ACC112 (cell line): Measurements from ENCODE around the gene ATAD2B.
A peak's percentile ranks its signal among the peaks of the same experiment; 100 is the strongest.

Source experiments
- H2AFZ ChIP-seq: fragments of 200-600 bp; sonication (generic); one replicate; pipeline ENCODE4 v1.6.0; 2017; ENCODE audit warnings: antibody characterized with exemption, low read length; ENCODE audit not compliant: unreplicated experiment
- H3K27ac ChIP-seq: fragments of 200-600 bp; sonication (generic); 2 replicates; pipeline ENCODE4 v1.5.1; 2014; ENCODE audit warnings: low read depth, mild to moderate bottlenecking, antibody characterized with exemption, low read length, moderate library complexity
- H3K27me3 ChIP-seq: fragments of 200-600 bp; sonication (generic); 2 replicates; pipeline ENCODE4 v1.6.1; 2014; ENCODE audit warnings: mild to moderate bottlenecking, antibody characterized with exemption, low read length, moderate library complexity, mixed read lengths; ENCODE audit not compliant: insufficient read depth
- H3K36me3 ChIP-seq: fragments of 200-600 bp; sonication (generic); 2 replicates; pipeline ENCODE4 v1.6.1; 2016; ENCODE audit warnings: mild to moderate bottlenecking, antibody characterized with exemption, low read length, moderate library complexity, mixed read lengths; ENCODE audit not compliant: insufficient read depth
- H3K4me1 ChIP-seq: fragments of 200-600 bp; sonication (generic); one replicate; pipeline ENCODE4 v1.6.1; 2016; ENCODE audit warnings: low read length, mixed read lengths; ENCODE audit not compliant: insufficient read depth, unreplicated experiment, control insufficient read depth
- H3K4me3 ChIP-seq: fragments of 200-600 bp; sonication (generic); 2 replicates; pipeline ENCODE4 v1.5.1; 2014; ENCODE audit warnings: mild to moderate bottlenecking, low read depth, low read length
- H3K79me2 ChIP-seq: fragments of 200-600 bp; sonication (generic); one replicate; pipeline ENCODE4 v1.6.0; 2016; ENCODE audit warnings: low read length; ENCODE audit not compliant: control insufficient read depth, unreplicated experiment, insufficient read depth

The ATAD2B gene

GRCh38 chr2:23940718-23941620, 14.0 kb upstream of the ATAD2B start:
- Histone ChIP-seq H3K27ac (peak overlapping the region; percentile 69), H3K36me3 (0 out of 2 replicates have a peak, but pooled peaks cover 3% of the 10 kb centered on the region), H3K4me3 (peak overlapping the region; percentile 98), H2AFZ (peak overlapping the region; percentile 99), H3K79me2 (peaks cover 45% of the 10 kb centered on the region), H3K27me3 (no peaks in the 10 kb centered on the region), H3K4me1 (peaks cover 20% of the 10 kb centered on the region)

GRCh38 chr2:23939987-23940717, 13.2 kb upstream of the ATAD2B start, which contains the start of gene UBXN2A:
Gene UBXN2A (plus strand): TSS chr2:23940463. CDS start chr2:23958315, 17,852 bp downstream.
- Histone ChIP-seq H2AFZ (peak within 1 kb of the TSS; percentile 99), H3K27ac (peak within 1 kb of the TSS; percentile 69), H3K79me2 (peaks cover 41% of the 10 kb centered on the region), H3K27me3 (no peaks in the 10 kb centered on the region), H3K4me1 (peaks cover 16% of the 10 kb centered on the region), H3K4me3 (peak within 1 kb of the TSS; percentile 98), H3K36me3 (0 out of 2 replicates have a peak, but pooled peaks cover 3% of the 10 kb centered on the region)

- Histone ChIP-seq H3K4me1 (no peaks in the 10 kb centered on the region), H3K4me3 (no peak overlapping the region), H2AFZ (no peak overlapping the region), H3K27ac (no peak overlapping the region), H3K27me3 (no peaks in the 10 kb centered on the region), H3K36me3 (no peaks in the 10 kb centered on the region), H3K79me2 (no peaks in the 10 kb centered on the region)
These were observed 7.3 kb upstream of the ATAD2B start for GRCh38 chr2:23934259-23934658.

GRCh38 chr2:23926290-23926749, 603 bp downstream of the ATAD2B start:
- H3K27ac ChIP-seq: peak overlapping the region; percentile 85
- H2AFZ ChIP-seq: peak overlapping the region; percentile 57
- H3K4me3 ChIP-seq: peak overlapping the region; percentile 87
- H3K27me3 ChIP-seq: no peaks in the 10 kb centered on the region
- peaks cover 62% of the 10 kb centered on the region for H3K79me2 ChIP-seq
- peaks cover 11% of the 10 kb centered on the region for H3K4me1 ChIP-seq
- no peaks in the 10 kb centered on the region for H3K36me3 ChIP-seq

- Histone ChIP-seq H3K79me2 (peaks cover 66% of the 10 kb centered on the region), H3K4me1 (peaks cover 11% of the 10 kb centered on the region), H3K36me3 (no peaks in the 10 kb centered on the region), H2AFZ (peak overlapping the region; percentile 57), H3K27ac (peak overlapping the region; percentile 85), H3K4me3 (peak overlapping the region; percentile 87), H3K27me3 (no peaks in the 10 kb centered on the region)
These were observed 1.1 kb downstream of the ATAD2B start for GRCh38 chr2:23925702-23926289.

- no peaks in the 10 kb centered on the region for H3K27me3 ChIP-seq
- H3K27ac ChIP-seq: peak overlapping the region; percentile 85
- H3K79me2 ChIP-seq: peaks cover 75% of the 10 kb centered on the region
- peaks cover 11% of the 10 kb centered on the region for H3K4me1 ChIP-seq
- peak overlapping the region; percentile 87 for H3K4me3 ChIP-seq
- H2AFZ ChIP-seq: no peak overlapping the region
- no peaks in the 10 kb centered on the region for H3K36me3 ChIP-seq
These were observed 2.1 kb downstream of the ATAD2B start for GRCh38 chr2:23924589-23925359.

- Histone ChIP-seq H3K27ac (no peak overlapping the region), H3K4me1 (peaks cover 12% of the 10 kb centered on the region), H3K36me3 (no peaks in the 10 kb centered on the region), H3K4me3 (no peak overlapping the region), H3K79me2 (peaks cover 57% of the 10 kb centered on the region), H2AFZ (no peak overlapping the region), H3K27me3 (no peaks in the 10 kb centered on the region)
These were observed 8.0 kb downstream of the ATAD2B start for GRCh38 chr2:23918837-23919489.

- H2AFZ ChIP-seq: no peak overlapping the region
- no peaks in the 10 kb centered on the region for H3K27me3 ChIP-seq
- no peaks in the 10 kb centered on the region for H3K36me3 ChIP-seq
- no peak overlapping the region for H3K4me3 ChIP-seq
- H3K27ac ChIP-seq: peak overlapping the region; percentile 21; the same call in 1 of the 2 replicates
- peaks cover 46% of the 10 kb centered on the region for H3K79me2 ChIP-seq
- H3K4me1 ChIP-seq: peaks cover 12% of the 10 kb centered on the region
These were observed 10.1 kb downstream of the ATAD2B start for GRCh38 chr2:23916727-23917405.

- H3K36me3 ChIP-seq: no peaks in the 10 kb centered on the region
- H3K27ac ChIP-seq: no peak overlapping the region
- H3K4me1 ChIP-seq: peaks cover 12% of the 10 kb centered on the region
- no peak overlapping the region for H3K4me3 ChIP-seq
- peaks cover 35% of the 10 kb centered on the region for H3K79me2 ChIP-seq
- no peaks in the 10 kb centered on the region for H3K27me3 ChIP-seq
- no peak overlapping the region for H2AFZ ChIP-seq
These were observed 11.6 kb downstream of the ATAD2B start for GRCh38 chr2:23915327-23915726.
